Amygdala (tissue), 56 donors: ENCODE measurements around the gene DDX51.

Experiments
- DNase-seq, 56 donors: peaks; one replicate each; lab custom pipeline; 2025; lab: John Stamatoyannopoulos, UW

Gene DDX51, protein sequence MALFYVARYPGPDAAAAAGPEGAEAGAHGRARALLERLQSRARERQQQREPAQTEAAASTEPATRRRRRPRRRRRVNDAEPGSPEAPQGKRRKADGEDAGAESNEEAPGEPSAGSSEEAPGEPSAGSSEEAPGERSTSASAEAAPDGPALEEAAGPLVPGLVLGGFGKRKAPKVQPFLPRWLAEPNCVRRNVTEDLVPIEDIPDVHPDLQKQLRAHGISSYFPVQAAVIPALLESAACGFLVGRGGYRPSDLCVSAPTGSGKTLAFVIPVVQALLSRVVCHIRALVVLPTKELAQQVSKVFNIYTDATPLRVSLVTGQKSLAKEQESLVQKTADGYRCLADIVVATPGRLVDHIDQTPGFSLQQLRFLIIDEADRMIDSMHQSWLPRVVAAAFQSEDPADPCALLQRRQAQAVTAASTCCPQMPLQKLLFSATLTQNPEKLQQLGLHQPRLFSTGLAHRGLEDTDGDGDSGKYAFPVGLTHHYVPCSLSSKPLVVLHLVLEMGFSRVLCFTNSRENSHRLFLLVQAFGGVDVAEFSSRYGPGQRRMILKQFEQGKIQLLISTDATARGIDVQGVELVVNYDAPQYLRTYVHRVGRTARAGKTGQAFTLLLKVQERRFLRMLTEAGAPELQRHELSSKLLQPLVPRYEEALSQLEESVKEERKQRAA

DNA sequence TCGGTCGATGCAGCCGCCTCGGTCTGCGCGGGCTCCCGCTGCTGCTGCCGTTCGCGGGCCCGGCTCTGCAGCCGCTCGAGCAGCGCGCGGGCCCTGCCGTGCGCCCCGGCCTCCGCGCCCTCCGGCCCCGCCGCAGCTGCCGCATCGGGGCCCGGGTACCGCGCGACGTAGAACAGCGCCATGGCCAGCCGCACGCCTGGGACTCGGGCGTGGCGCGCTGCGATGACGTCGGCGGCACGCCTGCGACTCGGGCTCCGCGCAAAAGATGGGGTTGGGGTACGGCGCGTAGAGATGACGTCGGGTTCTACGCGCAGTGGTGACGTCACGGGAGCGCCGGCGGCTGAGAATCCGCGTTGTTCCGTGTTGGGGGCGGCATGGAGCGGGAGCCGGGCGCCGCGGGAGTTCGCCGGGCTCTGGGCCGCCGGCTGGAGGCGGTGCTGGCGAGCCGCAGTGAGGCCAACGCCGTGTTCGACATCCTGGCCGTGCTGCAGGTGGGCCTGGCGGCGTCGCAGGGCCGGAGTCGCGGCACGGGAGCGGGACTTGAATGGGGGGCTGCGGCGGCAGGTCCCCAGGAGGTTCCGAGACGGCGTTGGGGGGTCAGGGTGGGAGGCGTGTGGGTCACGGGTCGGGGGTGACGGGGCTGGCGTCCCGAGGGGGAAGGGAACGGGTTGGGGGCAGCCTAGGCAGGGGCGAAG, at the start of gene DDX51, which contains the start of gene NOC4L:
Gene DDX51 (minus strand): TSS at position 205 of the 695 bp plus-strand sequence. CDS start 23 bp downstream, at position 182.
Gene NOC4L (plus strand): TSS at position 343 of the 695 bp plus-strand sequence. CDS start 32 bp downstream, at position 375.
- peak; percentile 51 to 95 (median 82) for DNase-seq

DNA sequence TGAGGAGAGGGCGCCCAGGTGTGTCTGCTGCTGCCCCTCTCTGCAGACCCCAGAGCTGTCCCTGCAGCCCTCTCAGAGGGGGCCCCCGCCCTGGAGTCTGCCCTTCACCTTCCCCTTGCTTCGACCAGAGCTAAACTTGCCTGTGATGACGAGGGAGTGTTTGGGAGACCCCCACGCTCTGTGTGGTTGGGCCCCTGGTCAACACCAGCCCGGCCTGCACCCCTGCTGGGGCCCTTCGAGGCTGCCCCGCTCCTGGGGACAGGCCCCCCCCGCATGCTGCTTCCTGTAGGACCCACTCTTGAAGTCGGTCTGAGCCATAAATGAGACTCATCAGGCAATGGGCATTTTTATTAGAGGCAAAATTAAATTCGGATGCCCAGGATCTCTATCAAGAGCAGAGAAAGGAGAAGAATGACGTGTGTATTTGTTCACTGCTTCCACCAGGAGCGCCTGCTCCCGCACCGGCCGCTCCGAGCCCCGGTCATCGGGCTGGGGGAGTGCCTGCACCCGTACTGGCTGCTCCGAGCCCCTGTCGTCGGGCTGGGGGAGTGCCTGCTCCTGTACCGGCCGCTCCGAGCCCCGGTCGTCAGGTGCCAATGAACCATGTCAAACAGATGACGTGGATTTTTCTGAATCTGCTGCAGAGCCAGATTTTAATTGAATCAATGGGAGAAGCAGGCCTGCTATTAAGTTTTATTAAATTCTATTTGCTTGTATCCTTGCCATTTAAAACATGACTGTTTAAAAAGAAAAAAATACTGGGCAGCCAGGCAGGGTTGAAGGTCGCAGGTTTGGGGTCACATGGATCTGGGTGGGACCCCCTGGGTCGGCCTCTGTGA, 47.8 kb upstream of the DDX51 start:
- no peak for DNase-seq

DNA sequence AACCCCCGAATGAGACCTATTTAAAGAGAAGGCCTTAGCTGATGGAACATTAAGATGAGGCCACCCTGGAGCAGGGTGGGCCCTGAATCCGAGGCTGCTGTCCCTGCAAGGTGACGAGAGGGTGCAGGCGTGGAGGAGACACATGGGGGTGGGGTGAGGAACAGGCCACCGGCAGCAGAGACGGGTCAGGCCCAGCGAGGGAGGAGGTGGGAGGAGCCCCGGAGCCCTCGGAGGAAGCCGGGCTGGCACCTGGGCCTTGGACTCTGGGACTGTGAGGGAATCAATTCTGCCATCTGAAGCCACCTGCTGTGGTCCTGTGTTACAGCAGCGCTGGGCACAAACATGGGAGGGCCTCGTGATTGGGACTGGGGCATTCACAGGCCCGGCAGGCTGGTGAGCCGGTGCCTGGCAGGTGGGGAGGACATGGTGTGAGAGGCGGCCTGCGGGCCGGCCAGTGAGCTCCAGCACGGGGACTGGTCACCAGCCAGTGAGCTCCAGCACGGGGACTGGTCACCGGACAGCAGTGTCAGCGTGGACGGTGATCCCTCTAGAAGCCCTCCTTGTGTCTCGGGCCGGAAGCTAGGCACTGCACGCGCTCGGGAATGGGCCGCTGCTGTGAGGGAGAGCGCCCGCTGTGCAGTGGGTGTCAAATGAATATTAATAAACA, 46.8 kb upstream of the DDX51 start:
- DNase-seq, result no peak

DNA sequence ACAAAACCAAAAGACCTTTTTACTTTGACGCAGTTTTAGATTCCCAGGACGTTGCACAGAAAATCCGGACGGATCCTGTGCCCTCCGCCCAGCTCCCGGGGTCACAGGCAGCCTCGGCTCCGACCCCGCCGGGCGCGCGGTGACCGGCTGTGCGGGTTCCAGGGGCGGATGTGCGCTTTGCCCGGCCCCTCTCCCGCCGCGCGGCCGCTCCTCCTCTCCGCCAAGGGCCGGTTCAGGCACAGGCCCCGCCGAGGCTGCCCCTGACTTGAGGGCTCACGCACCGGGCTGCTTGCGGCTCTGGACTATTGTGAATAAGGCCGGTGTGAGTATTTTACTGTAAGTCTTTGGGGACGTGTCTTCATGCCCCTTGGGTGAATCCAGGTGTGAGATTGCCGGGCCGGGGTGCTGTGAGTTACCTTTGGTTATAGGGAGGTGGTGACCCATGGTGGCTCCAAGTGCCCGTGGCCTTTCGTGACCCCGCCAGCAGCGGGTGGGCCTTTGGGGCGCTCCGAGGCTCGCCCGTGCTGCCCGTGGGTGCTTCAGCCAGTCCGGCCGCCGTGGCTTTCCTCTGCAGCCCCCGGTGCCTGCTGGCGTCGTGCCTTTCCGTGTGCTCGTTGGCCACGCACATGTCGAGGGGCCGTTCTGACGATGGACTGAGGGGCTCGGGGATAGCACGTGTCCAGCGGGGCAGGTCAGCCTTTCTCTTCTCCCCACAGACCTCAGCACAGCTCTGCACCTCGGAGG, 46.1 kb upstream of the DDX51 start:
- DNase-seq, result no peak

DNA sequence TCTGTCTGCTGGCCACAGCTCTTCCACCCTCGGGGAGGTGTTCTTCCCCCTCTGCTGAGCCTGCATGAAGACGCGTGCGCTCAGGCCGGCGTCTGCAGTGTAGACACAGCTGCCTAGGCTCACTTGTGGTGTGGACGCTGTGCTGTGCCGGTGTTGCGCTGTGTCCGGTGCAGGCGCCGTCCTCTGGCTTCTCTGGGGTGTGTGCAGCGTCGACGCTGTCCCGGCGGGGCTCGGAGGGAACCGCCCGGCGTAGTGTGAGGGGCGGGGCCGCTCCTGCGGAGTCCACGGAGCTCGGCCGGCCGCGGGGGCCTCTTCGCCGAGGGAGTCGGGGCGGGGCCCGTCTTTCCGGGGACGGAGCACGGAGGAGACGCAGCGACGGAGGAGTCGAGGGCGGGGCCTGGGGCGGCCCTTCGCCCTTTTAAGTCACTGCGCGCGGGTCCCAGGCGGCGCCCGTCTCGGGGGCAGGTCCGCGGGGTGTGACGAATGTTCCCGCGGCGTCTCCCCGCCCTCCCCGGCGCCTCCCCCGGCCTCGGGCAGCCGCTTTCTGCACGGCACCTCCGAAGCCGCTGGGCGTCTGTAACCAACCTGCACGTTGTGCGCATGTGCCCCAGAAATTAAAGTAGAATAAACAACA, 45.4 kb upstream of the DDX51 start:
- peak in 46 of 56 donors; percentile 7 to 79 (median 51) for DNase-seq

DNA sequence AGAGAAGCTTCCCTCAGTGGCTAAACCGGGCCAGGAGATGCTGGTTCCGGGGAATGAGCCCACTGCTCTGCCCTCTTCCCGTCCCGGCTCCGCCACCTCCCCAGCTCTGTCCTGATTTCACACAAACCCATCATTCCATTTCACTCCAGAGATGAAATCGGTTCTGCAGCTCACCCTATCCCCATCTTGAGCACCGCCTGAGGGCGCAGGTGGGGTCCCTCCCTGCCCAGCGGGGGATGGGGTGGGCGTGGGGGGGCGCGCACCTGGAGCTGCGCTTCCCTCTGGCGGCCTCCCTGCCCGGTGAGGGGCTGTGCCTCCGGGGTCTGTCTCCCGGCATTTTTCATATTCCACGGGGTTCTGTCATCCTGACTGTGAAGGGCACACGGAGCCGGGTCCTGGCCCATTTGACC, 44.8 kb upstream of the DDX51 start:
- DNase-seq, result no peak

DNA sequence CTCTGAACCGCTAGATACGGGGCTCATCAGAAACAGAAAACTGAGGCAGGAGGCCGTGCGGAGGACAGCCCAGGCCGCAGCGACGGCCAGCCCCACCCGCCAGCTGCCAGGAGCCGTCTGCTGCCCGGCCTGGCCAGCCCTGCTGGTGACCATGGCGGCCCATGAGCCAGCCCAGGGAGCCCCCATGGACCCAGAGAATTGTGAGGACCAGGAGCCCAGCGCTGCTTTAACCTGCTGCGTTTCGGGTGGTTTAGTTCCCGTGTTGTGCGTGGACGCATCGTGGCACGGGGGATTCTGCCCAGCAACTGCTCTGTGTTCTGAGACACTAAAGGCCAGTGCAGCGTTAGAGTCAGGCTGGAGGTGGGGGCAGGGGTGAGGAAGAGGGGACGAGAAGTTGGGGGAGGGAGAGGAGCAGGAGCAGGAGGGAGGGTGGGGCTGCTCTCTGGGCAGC, 44.4 kb upstream of the DDX51 start:
- DNase-seq, result no peak

DNA sequence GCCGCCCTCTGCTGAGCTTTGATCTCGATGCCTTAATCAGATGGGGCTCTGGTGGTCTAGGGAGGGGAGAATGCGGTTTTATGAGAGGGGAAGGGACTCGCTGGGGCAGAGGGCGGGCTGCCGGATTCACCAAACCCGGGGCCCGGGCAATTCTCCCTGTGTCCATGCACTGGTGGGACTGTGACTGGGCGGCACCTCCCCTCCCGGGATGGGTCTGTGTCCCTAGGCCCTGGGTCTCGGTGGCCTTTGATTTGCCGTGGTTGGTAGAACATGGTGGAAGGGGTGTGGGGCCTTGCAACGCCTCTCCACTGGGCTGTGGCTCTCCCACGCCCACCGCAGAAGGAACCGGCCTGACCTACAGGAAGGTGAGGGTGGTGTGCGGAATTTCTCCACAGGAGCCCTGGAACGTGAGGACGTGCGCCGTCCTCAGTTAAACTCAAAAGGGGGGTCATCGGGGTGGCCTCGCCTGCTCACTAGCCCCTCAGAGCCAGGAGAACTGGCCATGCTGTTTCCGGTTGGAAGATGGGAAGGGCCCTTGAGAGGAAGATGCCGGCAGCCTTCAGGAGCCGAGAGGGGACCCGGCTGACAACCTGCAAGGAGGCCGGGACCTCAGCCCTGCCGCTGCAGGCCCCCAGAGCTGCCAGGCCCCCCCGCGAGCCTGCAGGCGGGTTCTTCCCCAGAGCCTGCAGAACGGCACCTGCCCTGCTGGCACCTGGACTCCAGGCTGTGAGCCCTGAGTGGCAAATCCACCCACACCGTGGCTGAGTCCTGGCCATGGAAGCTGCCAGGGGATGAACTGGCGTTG, 43.7 kb upstream of the DDX51 start:
- no peak for DNase-seq

DNA sequence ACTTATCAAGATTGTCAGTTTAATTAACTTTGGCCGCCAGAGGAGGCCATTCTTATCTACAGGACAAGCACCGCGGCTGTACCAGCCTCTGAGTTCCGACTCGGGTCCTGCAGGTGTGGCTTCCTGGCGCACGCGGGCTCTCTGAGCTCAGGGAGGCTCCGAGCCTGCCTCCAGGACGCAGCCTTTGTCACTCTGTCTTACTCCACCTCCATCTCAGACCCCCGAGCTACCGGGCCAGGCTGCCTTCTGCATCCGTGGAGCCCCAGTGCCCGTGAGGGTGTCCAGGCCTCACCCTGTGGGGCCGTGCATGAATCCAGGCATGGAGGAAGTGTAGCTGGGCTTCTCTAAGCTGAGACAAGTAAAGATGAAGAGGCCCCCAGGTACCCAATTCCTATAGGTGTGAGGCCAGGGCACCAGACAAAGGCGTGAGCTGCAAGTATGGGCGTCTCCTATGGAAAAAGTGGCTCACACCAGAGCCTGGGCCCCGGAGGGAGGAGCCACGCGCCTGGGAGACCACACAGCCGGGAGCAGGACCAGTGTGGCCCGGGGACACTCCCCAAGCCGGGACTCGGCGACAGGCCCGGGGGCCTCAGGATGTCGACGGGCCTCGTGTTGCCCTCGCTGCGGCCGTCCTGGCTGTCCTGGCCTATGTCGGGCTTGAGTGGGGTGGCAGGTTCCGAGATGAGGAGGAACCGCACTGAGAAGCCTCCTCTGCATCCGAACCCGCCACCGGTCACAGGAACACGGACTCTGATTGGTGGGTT, 42.9 kb upstream of the DDX51 start:
- no peak for DNase-seq

DNA sequence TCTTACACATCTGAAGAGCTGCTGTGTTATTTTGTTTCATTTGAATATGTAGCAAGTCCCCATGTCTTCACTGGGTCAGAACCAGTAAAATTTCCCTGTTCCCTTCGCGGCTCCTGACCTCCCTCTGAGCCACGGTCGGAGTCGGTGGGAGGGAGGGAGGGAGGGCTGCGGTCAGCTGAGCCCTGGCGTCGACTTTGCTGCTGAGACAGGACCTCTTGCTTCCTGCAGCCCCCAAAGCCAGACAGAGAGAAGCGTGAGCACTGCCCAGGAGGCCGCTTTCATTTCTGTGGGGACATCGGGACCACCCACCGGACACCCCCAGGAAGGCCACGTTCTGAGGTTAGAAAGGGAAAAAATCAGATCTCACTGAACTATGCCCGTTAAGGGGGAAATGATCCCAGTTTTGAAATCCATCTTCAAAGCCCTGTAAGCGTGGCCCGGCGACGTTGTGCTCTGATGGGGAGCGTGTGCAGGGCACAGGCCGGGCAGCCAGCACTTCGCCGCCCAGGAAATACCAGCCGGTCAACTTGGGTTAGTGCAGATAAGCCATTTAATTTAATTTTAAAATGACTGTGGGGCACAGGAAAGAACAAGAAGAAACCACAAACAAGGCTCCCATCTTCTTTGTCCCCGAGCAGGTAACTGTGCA, 42.2 kb upstream of the DDX51 start:
- DNase-seq, result no peak

DNA sequence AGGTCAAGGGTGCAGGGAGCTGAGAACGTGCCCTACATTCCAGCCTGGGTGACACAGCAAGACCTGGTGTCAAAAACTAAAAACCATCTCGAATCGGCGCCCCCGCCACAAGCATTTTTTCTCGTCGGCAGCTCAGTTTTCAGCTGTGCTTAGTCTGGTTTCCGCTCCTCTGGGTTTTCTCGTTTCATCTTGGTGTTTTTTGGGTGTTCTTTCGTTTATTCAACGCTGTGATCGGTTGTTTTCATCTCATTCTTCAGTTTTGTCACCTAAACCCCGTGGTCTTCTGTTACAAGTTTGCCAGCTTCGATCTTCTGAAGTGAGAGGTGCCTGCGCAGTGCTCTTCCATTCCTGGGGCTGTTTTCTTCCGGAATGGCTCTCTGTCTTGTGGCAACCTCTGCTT, 41.6 kb upstream of the DDX51 start:
- no peak for DNase-seq

DNA sequence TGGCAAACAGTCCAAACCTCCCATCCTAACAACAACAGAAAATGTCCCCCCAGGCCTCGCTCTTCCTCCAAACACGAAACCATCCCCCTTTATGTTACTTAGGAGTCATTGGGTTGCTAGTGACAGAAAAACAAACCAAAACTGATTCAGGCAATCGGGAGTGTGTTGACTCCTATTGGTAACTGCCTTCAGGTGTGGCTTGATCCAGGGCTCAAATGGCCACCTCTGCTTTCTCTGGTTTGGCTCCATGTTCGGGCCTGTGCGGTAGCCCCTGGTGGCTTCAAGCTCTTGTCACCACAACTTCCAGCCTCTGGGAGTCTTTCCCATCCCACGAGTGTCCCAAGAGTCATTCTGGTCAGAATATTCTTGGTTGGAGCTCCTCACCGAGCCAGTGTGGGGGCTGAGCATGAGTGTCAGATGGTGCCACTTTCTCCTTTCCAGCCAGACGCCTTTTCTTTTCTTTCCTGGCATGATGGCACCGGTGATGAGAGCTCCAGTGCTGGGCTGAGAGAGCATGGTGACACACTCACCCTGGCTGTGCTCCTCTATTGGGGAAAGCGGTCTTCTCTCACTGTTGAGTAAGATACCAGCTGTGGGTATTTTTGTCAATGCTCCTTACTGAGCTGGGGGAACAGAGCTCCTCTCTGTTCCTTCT, 38.7 kb upstream of the DDX51 start:
- DNase-seq, result no peak

DNA sequence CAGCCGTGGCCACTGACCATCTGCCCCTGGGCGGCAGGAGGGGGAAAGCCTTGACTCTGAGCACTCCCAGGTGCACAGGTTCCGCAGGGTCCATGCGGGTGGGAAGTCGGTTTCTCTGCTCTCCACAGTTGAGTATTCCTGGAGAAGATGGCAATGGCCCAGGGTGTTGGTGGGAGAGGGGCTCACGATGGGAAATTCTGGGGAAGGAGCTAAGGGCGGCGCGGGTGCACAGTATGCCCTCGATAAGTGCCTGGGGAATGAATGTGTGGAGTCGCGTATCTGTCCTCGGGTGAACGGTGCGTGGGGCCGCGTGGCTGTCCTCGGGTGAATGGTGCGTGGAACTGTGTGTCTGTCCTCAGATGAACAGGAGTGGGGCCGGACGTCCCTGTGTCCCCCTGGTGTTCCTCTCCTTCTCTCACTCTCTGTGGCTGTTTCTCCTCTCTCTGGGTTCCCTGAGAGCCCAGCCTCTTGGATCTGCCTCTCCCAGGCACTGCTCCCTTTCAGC, 38.1 kb upstream of the DDX51 start:
- DNase-seq, result no peak

DNA sequence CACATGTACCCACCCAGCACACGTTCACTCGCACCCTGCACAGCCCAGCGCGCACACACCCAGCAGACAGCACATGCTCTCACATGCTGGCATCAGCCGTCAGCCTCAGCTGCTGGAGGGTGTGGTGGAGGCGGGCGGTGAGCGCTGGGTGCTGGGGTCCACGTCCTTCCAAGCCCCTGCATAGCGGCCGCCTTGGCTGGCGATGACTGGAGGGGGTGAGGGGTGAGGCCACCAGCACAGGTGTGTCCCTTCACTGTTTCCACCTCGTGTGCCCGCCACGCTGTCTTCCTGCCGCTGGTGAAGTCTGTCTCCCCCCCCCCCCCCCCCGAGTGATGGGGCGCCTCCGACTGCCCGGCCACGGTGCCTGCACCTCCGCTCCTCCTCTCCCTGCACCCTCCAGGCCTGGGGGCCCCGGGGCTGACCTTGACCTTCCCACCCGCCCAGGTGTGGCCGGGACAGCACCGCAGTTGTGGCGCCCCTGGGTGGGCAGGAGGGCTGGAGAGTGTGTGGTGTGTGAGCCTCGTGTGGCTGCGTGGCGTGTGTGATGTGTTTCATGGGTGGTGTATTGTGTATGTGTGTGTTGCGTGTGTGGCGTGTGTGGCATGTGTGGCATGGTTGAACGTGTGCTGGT, 37.6 kb upstream of the DDX51 start:
- no peak for DNase-seq
